Activated CD4-positive, alpha-beta T cell treated with anti-CD3 and anti-CD28 coated beads, Interleukin-2, amount 10 ng/mL, durations not matched to agents 7 days and 5 days (primary cell): ENCODE results near the gene RAI2. TPM values are rescaled to one million over a fixed set of nuclear protein-coding genes. Genes with fewer than 3 reads are reported as not detected.

Experiments
- CTCF ChIA-PET: fragments of 350-600 bp; sonication (Branson Sonifier 250); formaldehyde crosslinking; loops from one replicate; lab custom pipeline; 2021; ENCODE audit warnings: antibody characterized with exemption; lab: Charles Lee
- POLR2A ChIA-PET: fragments of 350-600 bp; sonication (Branson Sonifier 250); formaldehyde crosslinking; loops from one replicate; lab custom pipeline; 2021; ENCODE audit warnings: antibody characterized with exemption; lab: Charles Lee
- DNase-seq: peaks from one replicate; pipeline ENCODE4 v3.0.0-alpha.2; 2020
- H3K27ac Mint-ChIP-seq: one replicate; pipeline ENCODE4 v1.8.0; 2021; ENCODE audit warnings: mild to moderate bottlenecking, moderate library complexity, mixed read lengths
- H3K27me3 Mint-ChIP-seq: one replicate; pipeline ENCODE4 v1.8.0; 2021; ENCODE audit warnings: mixed read lengths
- H3K36me3 Mint-ChIP-seq: one replicate; pipeline ENCODE4 v1.8.0; 2021; ENCODE audit warnings: low read depth, mixed read lengths
- H3K4me1 Mint-ChIP-seq: one replicate; pipeline ENCODE4 v1.8.0; 2021; ENCODE audit warnings: mixed read lengths
- H3K4me3 Mint-ChIP-seq: one replicate; pipeline ENCODE4 v1.8.0; 2021; ENCODE audit warnings: mild to moderate bottlenecking, moderate library complexity, mixed read lengths
- H3K9me3 Mint-ChIP-seq: one replicate; pipeline ENCODE4 v1.8.0; 2021; ENCODE audit warnings: mixed read lengths
- total RNA-seq, 2 experiments: library from RNA; stranded (reverse); gene quantifications; one replicate each; pipeline ENCODE4 v1.2.3, GENCODE V29; 2021

The RAI2 gene
- total RNA-seq, 2 experiments from 2014 or later = 0.07 TPM; not detected in 1

DNA sequence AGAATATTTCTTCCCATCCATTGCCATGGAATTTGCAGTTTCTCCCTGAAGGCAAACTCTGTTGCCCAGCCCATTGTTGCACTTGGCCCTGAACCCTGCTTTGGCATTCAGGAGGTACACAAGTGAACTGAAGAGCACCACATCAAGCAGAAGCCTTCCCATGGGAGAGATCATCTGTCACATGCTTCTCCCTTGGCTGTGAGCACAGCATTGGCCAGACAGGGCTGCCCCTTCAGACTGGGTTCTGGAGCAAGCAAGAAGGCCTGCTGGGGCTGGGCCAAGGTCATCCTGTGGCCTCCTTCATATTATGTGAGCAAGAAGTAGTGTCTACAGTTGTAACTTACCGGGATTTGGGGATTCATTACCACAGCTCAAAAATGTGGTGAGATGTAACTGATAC lies 101.1 kb downstream of the RAI2 start:
- no peak overlapping the region for H3K27ac Mint-ChIP-seq
- no peaks in the 10 kb centered on the region for H3K27me3 Mint-ChIP-seq
- ChIA-PET POLR2A (no interaction called here), CTCF (no interaction called here)
- H3K4me1 Mint-ChIP-seq = peaks cover 4% of the 10 kb centered on the region
- no peak for DNase-seq
- H3K4me3 Mint-ChIP-seq = no peak overlapping the region
- H3K9me3 Mint-ChIP-seq = no peaks in the 10 kb centered on the region
- H3K36me3 Mint-ChIP-seq = no peaks in the 10 kb centered on the region

DNA sequence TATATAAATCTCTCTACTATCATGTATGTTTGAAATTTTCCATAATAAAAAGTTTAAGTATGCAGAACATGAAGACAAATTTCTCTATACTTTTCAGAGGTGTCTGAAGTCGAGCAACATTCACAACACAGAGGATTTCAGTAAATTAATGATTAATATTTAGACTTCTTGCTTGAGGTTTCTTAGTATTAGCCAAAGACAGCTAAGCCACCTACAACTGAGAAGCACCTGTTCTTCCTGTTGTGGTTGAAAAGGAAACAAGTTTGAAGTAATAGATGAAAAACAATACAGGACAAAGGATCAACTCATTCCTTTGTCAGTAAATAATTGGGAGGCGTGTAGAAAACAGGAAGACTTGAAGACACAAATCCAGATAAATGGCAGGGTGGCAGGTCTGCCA lies 102.7 kb downstream of the RAI2 start:
- no peaks in the 10 kb centered on the region for H3K27me3 Mint-ChIP-seq
- CTCF ChIA-PET = no interaction called here
- DNase-seq = no peak
- H3K27ac Mint-ChIP-seq = no peak overlapping the region
- peaks cover 4% of the 10 kb centered on the region for H3K4me1 Mint-ChIP-seq
- no peak overlapping the region for H3K4me3 Mint-ChIP-seq
- no peaks in the 10 kb centered on the region for H3K9me3 Mint-ChIP-seq
- no peaks in the 10 kb centered on the region for H3K36me3 Mint-ChIP-seq
- POLR2A ChIA-PET = no interaction called here

DNA sequence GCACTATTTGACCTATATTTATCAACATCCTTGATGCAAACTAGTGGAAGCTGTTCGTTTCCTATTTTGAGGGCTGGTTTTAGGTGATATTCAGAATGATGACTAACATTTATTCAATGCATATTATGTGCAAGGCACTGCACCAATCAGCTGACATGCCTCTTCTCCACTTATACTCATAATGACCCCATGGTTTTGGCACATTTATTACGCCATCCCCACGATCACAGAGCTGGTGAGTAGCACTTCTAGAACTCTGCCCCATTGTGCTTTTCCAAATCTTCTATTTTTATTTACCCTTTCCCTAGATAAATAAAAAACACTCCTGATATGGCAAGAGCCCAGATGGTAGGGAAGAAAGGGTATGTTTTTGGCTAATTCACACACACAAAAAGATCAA lies 110.7 kb downstream of the RAI2 start:
- DNase-seq = no peak
- no peaks in the 10 kb centered on the region for H3K4me1 Mint-ChIP-seq
- H3K9me3 Mint-ChIP-seq = no peaks in the 10 kb centered on the region
- POLR2A ChIA-PET = no interaction called here
- CTCF ChIA-PET = no interaction called here
- peaks cover 5% of the 10 kb centered on the region for H3K36me3 Mint-ChIP-seq
- H3K4me3 Mint-ChIP-seq = no peak overlapping the region
- H3K27me3 Mint-ChIP-seq = no peaks in the 10 kb centered on the region
- H3K27ac Mint-ChIP-seq = no peak overlapping the region

Other genes starting within 250 kb of the RAI2 start
- gene SCML1, start 123.8 kb downstream of the RAI2 start, total RNA-seq = 1 to 10 TPM; 5.3 to 6.1 TPM